IMR-90 (cell line): ENCODE data around the gene FRY. TPM values are rescaled to one million over a fixed set of nuclear protein-coding genes. Genes with fewer than 3 reads are reported as not detected.

Experiments
- ATAC-seq: fragments of 200-7000 bp; cut with Tn5 transposase; 2 replicates; pipeline ENCODE4 v1.9.1; 2020; ENCODE audit warnings: low read depth, mild to moderate bottlenecking, moderate library complexity
- BruUV-seq: library from RNA; stranded (reverse); fragments of 400-500 nt; replicated peaks from 2 replicates; lab custom pipeline; 2021; lab: Mats Ljungman, UMichigan
- CTCF ChIA-PET: fragments of 300-600 bp; formaldehyde crosslinking; extraction: SDS; loops from one replicate; lab custom pipeline; 2021; ENCODE audit warnings: antibody characterized with exemption; lab: Yijun Ruan, JAX
- POLR2A ChIA-PET: fragments of 300-600 bp; sonication (Branson Sonifier 250); formaldehyde crosslinking; loops from one replicate; lab custom pipeline; 2022; ENCODE audit warnings: antibody characterized with exemption; ENCODE audit not compliant: unreplicated experiment; lab: Charles Lee
- DNase-seq: peaks from one replicate; pipeline ENCODE4 v3.0.0; 2013
- H2AFZ ChIP-seq: replicated peaks from 2 replicates; pipeline ENCODE3; 2013; ENCODE audit warnings: low read length, mild to moderate bottlenecking; ENCODE audit not compliant: poor library complexity
- H2AK5ac ChIP-seq: 2 replicates; pipeline ENCODE4 v1.6.1; 2013; ENCODE audit warnings: low read depth, low read length, inconsistent platforms
- H2AK9ac ChIP-seq: replicated peaks from 2 replicates; pipeline ENCODE3; 2013; ENCODE audit warnings: mild to moderate bottlenecking, low read depth, low read length, moderate library complexity; ENCODE audit not compliant: poor library complexity
- H2BK120ac ChIP-seq: 2 replicates; pipeline ENCODE4 v1.6.1; 2013; ENCODE audit warnings: low read depth, low read length, inconsistent platforms
- H2BK15ac ChIP-seq: 3 replicates; pipeline ENCODE4 v1.6.1; 2013; ENCODE audit warnings: low read depth, low read length, inconsistent platforms
- H2BK20ac ChIP-seq: 2 replicates; pipeline ENCODE4 v1.6.1; 2013; ENCODE audit warnings: low read depth, mild to moderate bottlenecking, inconsistent platforms, low read length, moderate library complexity
- H2BK5ac ChIP-seq: 2 replicates; pipeline ENCODE4 v1.6.1; 2013; ENCODE audit warnings: mild to moderate bottlenecking, low read depth, low read length, inconsistent platforms; ENCODE audit not compliant: poor library complexity, severe bottlenecking
- H3K14ac ChIP-seq: replicated peaks from 2 replicates; pipeline ENCODE4 v1.6.1; 2013; ENCODE audit warnings: low read depth, low read length, inconsistent platforms
- H3K18ac ChIP-seq: 2 replicates; pipeline ENCODE4 v1.6.1; 2013; ENCODE audit warnings: low read depth, low read length, control low read depth
- H3K23ac ChIP-seq: 2 replicates; pipeline ENCODE4 v1.6.1; 2013; ENCODE audit warnings: low read depth, low read length, inconsistent platforms
- H3K27ac ChIP-seq: 2 replicates; pipeline ENCODE4 v1.5.1; 2013; ENCODE audit warnings: mild to moderate bottlenecking, control low read depth, low read length; ENCODE audit not compliant: insufficient read depth
- H3K27me3 ChIP-seq: 2 replicates; pipeline ENCODE4 v1.6.1; 2013; ENCODE audit warnings: low read length; ENCODE audit not compliant: control insufficient read depth, insufficient read depth
- H3K36me3 ChIP-seq: 2 replicates; pipeline ENCODE4 v1.6.1; 2013; ENCODE audit warnings: low read length, mixed read lengths; ENCODE audit not compliant: control insufficient read depth, insufficient read depth
- H3K4ac ChIP-seq: 2 replicates; pipeline ENCODE4 v1.6.1; 2013; ENCODE audit warnings: low read depth, low read length, inconsistent platforms
- H3K4me1 ChIP-seq: 2 replicates; pipeline ENCODE4 v1.6.1; 2013; ENCODE audit warnings: low read length, mixed read lengths; ENCODE audit not compliant: control insufficient read depth, insufficient read depth
- H3K4me2 ChIP-seq: 2 replicates; pipeline ENCODE4 v1.6.1; 2013; ENCODE audit warnings: low read depth, mild to moderate bottlenecking, control low read depth, low read length, moderate library complexity
- H3K4me3 ChIP-seq: 2 replicates; pipeline ENCODE4 v1.5.1; 2013; ENCODE audit warnings: low read depth, mild to moderate bottlenecking, control low read depth, low read length, moderate library complexity; ENCODE audit not compliant: insufficient read depth
- H3K56ac ChIP-seq: 2 replicates; pipeline ENCODE4 v1.6.1; 2013; ENCODE audit warnings: low read length, inconsistent platforms; ENCODE audit not compliant: insufficient read depth; ENCODE audit errors: extremely low read depth
- H3K79me1 ChIP-seq, 2 experiments: 2 replicates each; pipeline ENCODE4 v1.6.1; 2013; ENCODE audit warnings: low read length in 2 of 2, inconsistent platforms in 1 of 2, low read depth in 1 of 2
- H3K9ac ChIP-seq: 2 replicates; pipeline ENCODE4 v1.6.1; 2013; ENCODE audit warnings: low read depth, low read length, control low read depth
- H3K9me1 ChIP-seq: 2 replicates; pipeline ENCODE4 v1.6.1; 2013; ENCODE audit warnings: low read length, inconsistent platforms; ENCODE audit not compliant: insufficient read depth
- H3K9me3 ChIP-seq: 2 replicates; pipeline ENCODE4 v1.6.1; 2013; ENCODE audit warnings: low read length; ENCODE audit not compliant: control insufficient read depth, insufficient read depth
- H4K20me1 ChIP-seq: 2 replicates; pipeline ENCODE4 v1.6.1; 2013; ENCODE audit warnings: low read length, inconsistent platforms; ENCODE audit not compliant: insufficient read depth
- H4K5ac ChIP-seq: 2 replicates; pipeline ENCODE4 v1.6.1; 2013; ENCODE audit warnings: mild to moderate bottlenecking, low read depth, low read length, control low read depth
- H4K8ac ChIP-seq, 2 experiments: 2 replicates each; pipeline ENCODE4 v1.6.1; 2013; ENCODE audit warnings: low read depth in 2 of 2, low read length in 2 of 2, control low read depth in 1 of 2, inconsistent platforms in 1 of 2
- H4K91ac ChIP-seq: 2 replicates; pipeline ENCODE4 v1.6.1; 2013; ENCODE audit warnings: low read depth, low read length, inconsistent platforms; ENCODE audit not compliant: insufficient read depth
- BHLHE40 ChIP-seq: fragments of 150-350 bp; IDR thresholded peaks from 2 replicates; pipeline ENCODE4 v1.6.1; 2016; ENCODE audit warnings: mild to moderate bottlenecking, low read depth, low read length
- POLR2A ChIP-seq: IDR thresholded peaks from 2 replicates; pipeline ENCODE4 v1.6.1; 2012; ENCODE audit warnings: mild to moderate bottlenecking, low read depth, low read length
- RFX5 ChIP-seq: IDR thresholded peaks from 2 replicates; pipeline ENCODE4 v1.8.0; 2012; ENCODE audit warnings: low read depth, mild to moderate bottlenecking, low read length, moderate library complexity
- WGBS, 2 experiments: methylation state at CpG; one replicate each; pipeline versions ENCODE4 v1.1.5 to v1.1.7; 2013; ENCODE audit warnings: missing lambda C conversion rate in 2 of 2; ENCODE audit not compliant: insufficient read length in 1 of 2; ENCODE audit errors: extremely low coverage in 2 of 2; 5-methylcytosine and 5-hydroxymethylcytosine counted together
- dilution Hi-C: fragments of 300-500 bp; cut with HindIII; formaldehyde crosslinking; loops from one replicate; pipeline ENCODE4 v1.14.3; 2018; ENCODE audit warnings: low sequenced_read_pairs; ENCODE audit not compliant: unreplicated experiment
- in situ Hi-C: fragments of 300-500 bp; cut with MboI; formaldehyde crosslinking; loops from 3 replicates; pipeline ENCODE4 v1.14.3; 2019; ENCODE audit warnings: low sequenced_read_pairs, inconsistent platforms, mixed read lengths
- intact Hi-C: fragments of 100-400 bp; cut with micrococcal nuclease; formaldehyde crosslinking; loops from 2 replicates; pipeline ENCODE4 v1.10.0; 2022
- polyA plus RNA-seq, 3 experiments: library from polyadenylated mRNA; depleted of rRNA; stranded (reverse); fragments of >200 nt; gene quantifications; 2 replicates each; pipeline ENCODE4 v1.2.3, GENCODE V29; 2012; ENCODE audit warnings: low replicate concordance in 1 of 3
- total RNA-seq: library from RNA; depleted of rRNA; stranded (reverse); fragments of >200 nt; gene quantifications from 2 replicates; pipeline ENCODE4 v1.2.3, GENCODE V29; 2012

FRY gene
- total and polyA plus RNA-seq, 2 of the 4 experiments (the other 2 are of a cell fraction), result 3.0 to 4.8 TPM

DNA sequence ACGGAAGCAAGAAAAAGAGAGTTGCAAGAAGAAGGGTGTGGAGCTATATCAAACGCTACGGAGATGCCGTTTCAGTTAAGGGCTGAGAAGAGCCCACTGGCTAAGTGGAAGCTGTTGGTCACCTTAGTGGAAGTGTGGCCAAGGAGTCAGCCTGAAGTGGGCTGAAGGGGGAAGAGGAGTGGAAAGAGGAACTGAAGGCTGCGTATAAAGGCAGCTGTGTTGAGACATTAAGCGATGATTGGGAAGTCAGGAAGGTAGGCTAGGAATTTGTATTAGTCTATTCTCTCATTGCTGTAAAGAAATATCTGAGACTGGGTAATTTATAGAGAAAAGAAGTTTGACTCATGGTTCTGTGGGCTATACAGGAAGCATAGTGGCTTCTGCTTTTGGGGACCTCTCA, 14.1 kb upstream of the FRY start:
- BruUV-seq, result no TSS peak

More for the DNA sequence above, 14.1 kb upstream of the FRY start:
- peaks cover 6% of the 10 kb centered on the region for H3K9me1 ChIP-seq
- H2AK5ac ChIP-seq, result no peak overlapping the region
- peaks cover 1% of the 10 kb centered on the region; the same call in 1 of the 2 replicates for H3K27me3 ChIP-seq
- no peak overlapping the region for H3K56ac ChIP-seq
- intact Hi-C loops (no loop called here), dilution Hi-C loops (no loop called here), in situ Hi-C loops (no loop called here)
- ChIA-PET POLR2A (interaction anchor here (0.7 kb wide), 1 partner anchor 13 kb away, joined by 3 read pairs; no protein-coding TSS in a partner anchor), CTCF (no interaction called here)
- H3K9me3 ChIP-seq, result no peaks in the 10 kb centered on the region
- no peak for ATAC-seq
- DNase-seq, result no peak
- no peak overlapping the region for H3K27ac ChIP-seq
- H4K8ac ChIP-seq, result no peak overlapping the region
- H4K5ac ChIP-seq, result no peak overlapping the region
- no peak for TF ChIP-seq BHLHE40
- TF ChIP-seq RFX5, result no peak
- no peak for TF ChIP-seq POLR2A
- H3K36me3 ChIP-seq, result no peaks in the 10 kb centered on the region
- no peak overlapping the region for H4K91ac ChIP-seq
- no peak overlapping the region for H3K4me3 ChIP-seq
- no peak overlapping the region for H3K23ac ChIP-seq
- 0 out of 3 replicates have a peak overlapping the region, but pooled peaks have one; percentile 23 for H2BK15ac ChIP-seq
- H3K79me1 ChIP-seq, result no peaks in the 10 kb centered on the region
- H3K4me2 ChIP-seq, result no peak overlapping the region
- no peak overlapping the region for H3K18ac ChIP-seq
- H2BK20ac ChIP-seq, result no peak overlapping the region
- no peak overlapping the region for H3K4ac ChIP-seq
- peaks cover 5% of the 10 kb centered on the region; the same call in 1 of the 2 replicates for H3K4me1 ChIP-seq
- H2BK5ac ChIP-seq, result no peak overlapping the region
- 100% methylated on average over 6 of the region's 6 CpGs; no CpG with 5 or more reads in 1 of the 2 experiments for WGBS, 2 experiments
- no peak overlapping the region for H3K9ac ChIP-seq
- no peak overlapping the region for H2AFZ ChIP-seq
- no peak overlapping the region for H3K14ac ChIP-seq
- no peak overlapping the region for H2AK9ac ChIP-seq
- no peak overlapping the region for H2BK120ac ChIP-seq
- no peaks in the 10 kb centered on the region for H4K20me1 ChIP-seq
